ENCODE data around the gene SMG9. TPM values are rescaled to one million over a fixed set of nuclear protein-coding genes. Genes with fewer than 3 reads are reported as not detected.
A peak's percentile ranks its signal among the peaks of the same experiment; 100 is the strongest.

SMG9 gene
- total and polyA plus RNA-seq, 9 donors, result 20.6 to 47.6 (median 36.9) TPM

GRCh38 chr19:43715776-43716175, 39.0 kb downstream of the SMG9 start, which contains the start of gene IRGC:
TSS of gene IRGC (plus strand) at chr19:43716076. CDS start at chr19:43718559, 2,483 bp downstream.
- WGBS (ENCODE audit: insufficient coverage), result 63% methylated on average over 4 of the region's 4 CpGs
- no peaks in the 10 kb centered on the region for H3K9me3 ChIP-seq (replicated peaks; ENCODE audit: control insufficient read depth, low read depth, low read length)
- no peaks in the 10 kb centered on the region for H3K27me3 ChIP-seq (ENCODE audit: control insufficient read depth, insufficient read depth, low read length)
- DNase-seq, result no peak
- H3K4me1 ChIP-seq (ENCODE audit: control insufficient read depth, insufficient read depth, low read length), result no peaks in the 10 kb centered on the region
- no peaks in the 10 kb centered on the region for H3K36me3 ChIP-seq (ENCODE audit: control insufficient read depth, insufficient read depth, low read length)
- no peak within 1 kb of the TSS for H3K4me3 ChIP-seq (ENCODE audit: low read length)
- no peak within 1 kb of the TSS for H3K27ac ChIP-seq (ENCODE audit: low read length)

- Histone ChIP-seq H3K36me3 (ENCODE audit: control insufficient read depth, insufficient read depth, low read length) (no peaks in the 10 kb centered on the region), H3K4me3 (ENCODE audit: low read length) (no peak overlapping the region), H3K27me3 (ENCODE audit: control insufficient read depth, insufficient read depth, low read length) (no peaks in the 10 kb centered on the region), H3K9me3 (replicated peaks; ENCODE audit: control insufficient read depth, low read depth, low read length) (peaks cover 7% of the 10 kb centered on the region), H3K4me1 (ENCODE audit: control insufficient read depth, insufficient read depth, low read length) (no peaks in the 10 kb centered on the region), H3K27ac (ENCODE audit: low read length) (no peak overlapping the region)
- WGBS (ENCODE audit: insufficient coverage), result 83% methylated on average over 2 of the region's 3 CpGs
- no peak for DNase-seq
Measured at GRCh38 chr19:43713208-43713607, 41.6 kb downstream of the SMG9 start.

- no peak overlapping the region for H3K27ac ChIP-seq (ENCODE audit: low read length)
Measured at GRCh38 chr19:43711751-43712355, 42.9 kb downstream of the SMG9 start.

GRCh38 chr19:43708716-43709115, 46.0 kb downstream of the SMG9 start:
- peaks cover 7% of the 10 kb centered on the region for H3K9me3 ChIP-seq (replicated peaks; ENCODE audit: control insufficient read depth, low read depth, low read length)
- H3K27me3 ChIP-seq (ENCODE audit: control insufficient read depth, insufficient read depth, low read length), result no peaks in the 10 kb centered on the region
- H3K27ac ChIP-seq (ENCODE audit: low read length), result no peak overlapping the region
- 83% methylated on average over 1 of the region's 2 CpGs for WGBS (ENCODE audit: insufficient coverage)
- no peak for DNase-seq
- H3K4me3 ChIP-seq (ENCODE audit: low read length), result no peak overlapping the region
- H3K4me1 ChIP-seq (ENCODE audit: control insufficient read depth, insufficient read depth, low read length), result no peaks in the 10 kb centered on the region
- no peaks in the 10 kb centered on the region for H3K36me3 ChIP-seq (ENCODE audit: control insufficient read depth, insufficient read depth, low read length)

More at GRCh38 chr19:43711751-43712355, 42.9 kb downstream of the SMG9 start:
- 83% methylated on average over 4 of the region's 12 CpGs for WGBS (ENCODE audit: insufficient coverage)
- H3K27me3 ChIP-seq (ENCODE audit: control insufficient read depth, insufficient read depth, low read length), result no peaks in the 10 kb centered on the region
- no peak for DNase-seq
- H3K36me3 ChIP-seq (ENCODE audit: control insufficient read depth, insufficient read depth, low read length), result no peaks in the 10 kb centered on the region
- H3K4me1 ChIP-seq (ENCODE audit: control insufficient read depth, insufficient read depth, low read length), result no peaks in the 10 kb centered on the region
- H3K9me3 ChIP-seq (replicated peaks; ENCODE audit: control insufficient read depth, low read depth, low read length), result peaks cover 7% of the 10 kb centered on the region
- no peak overlapping the region for H3K4me3 ChIP-seq (ENCODE audit: low read length)

DNA sequence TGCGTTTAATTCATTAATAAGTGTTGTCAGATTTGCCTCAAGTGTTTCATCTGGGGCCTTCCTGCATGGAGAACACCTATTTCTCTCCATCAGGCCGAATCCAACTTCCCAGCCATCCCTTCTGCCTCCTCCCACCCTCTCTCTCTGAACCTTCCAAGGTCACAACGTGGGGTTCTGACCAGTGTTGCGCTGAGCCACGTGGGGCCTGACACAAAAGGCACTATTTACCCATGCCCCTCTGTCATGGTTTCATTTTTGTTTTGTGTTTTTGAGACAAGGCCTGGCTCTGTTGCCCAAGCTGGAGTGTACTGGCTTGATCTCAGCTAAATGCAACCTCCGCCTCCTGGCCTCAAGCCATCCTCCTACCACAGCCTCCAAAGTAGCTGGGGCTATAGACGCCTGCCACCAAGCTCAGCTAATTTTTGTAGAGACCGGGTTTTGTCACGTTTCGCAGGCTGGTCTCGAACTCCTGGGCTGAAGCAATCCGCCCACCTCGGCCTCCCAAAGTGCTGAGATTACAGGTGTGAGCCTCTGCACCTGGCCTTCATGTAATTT, 47.5 kb downstream of the SMG9 start:
- Histone ChIP-seq H3K4me1 (ENCODE audit: control insufficient read depth, insufficient read depth, low read length) (no peaks in the 10 kb centered on the region), H3K36me3 (ENCODE audit: control insufficient read depth, insufficient read depth, low read length) (no peaks in the 10 kb centered on the region), H3K4me3 (ENCODE audit: low read length) (no peak overlapping the region), H3K27me3 (ENCODE audit: control insufficient read depth, insufficient read depth, low read length) (no peaks in the 10 kb centered on the region), H3K27ac (ENCODE audit: low read length) (no peak overlapping the region), H3K9me3 (replicated peaks; ENCODE audit: control insufficient read depth, low read depth, low read length) (peaks cover 7% of the 10 kb centered on the region)
- no peak for DNase-seq
- WGBS (ENCODE audit: insufficient coverage), result 86% methylated on average over 10 of the region's 13 CpGs

GRCh38 chr19:43705729-43706128, 49.0 kb downstream of the SMG9 start:
- H3K4me1 ChIP-seq (ENCODE audit: control insufficient read depth, insufficient read depth, low read length), result no peaks in the 10 kb centered on the region
- H3K27ac ChIP-seq (ENCODE audit: low read length), result no peak overlapping the region
- H3K9me3 ChIP-seq (replicated peaks; ENCODE audit: control insufficient read depth, low read depth, low read length), result peaks cover 7% of the 10 kb centered on the region
- H3K36me3 ChIP-seq (ENCODE audit: control insufficient read depth, insufficient read depth, low read length), result no peaks in the 10 kb centered on the region
- DNase-seq, result no peak
- H3K27me3 ChIP-seq (ENCODE audit: control insufficient read depth, insufficient read depth, low read length), result no peaks in the 10 kb centered on the region
- WGBS (ENCODE audit: insufficient coverage), result no CpG with 5 or more reads among the region's 6 CpGs
- no peak overlapping the region for H3K4me3 ChIP-seq (ENCODE audit: low read length)

GRCh38 chr19:43704002-43704705, 50.6 kb downstream of the SMG9 start:
- Histone ChIP-seq H3K27me3 (ENCODE audit: control insufficient read depth, insufficient read depth, low read length) (peaks cover 2% of the 10 kb centered on the region), H3K9me3 (replicated peaks; ENCODE audit: control insufficient read depth, low read depth, low read length) (peaks cover 7% of the 10 kb centered on the region), H3K4me1 (ENCODE audit: control insufficient read depth, insufficient read depth, low read length) (peaks cover 14% of the 10 kb centered on the region), H3K27ac (ENCODE audit: low read length) (no peak overlapping the region), H3K4me3 (ENCODE audit: low read length) (no peak overlapping the region), H3K36me3 (ENCODE audit: control insufficient read depth, insufficient read depth, low read length) (no peaks in the 10 kb centered on the region)
- 59% methylated on average over 4 of the region's 7 CpGs for WGBS (ENCODE audit: insufficient coverage)
- no peak for DNase-seq

DNA sequence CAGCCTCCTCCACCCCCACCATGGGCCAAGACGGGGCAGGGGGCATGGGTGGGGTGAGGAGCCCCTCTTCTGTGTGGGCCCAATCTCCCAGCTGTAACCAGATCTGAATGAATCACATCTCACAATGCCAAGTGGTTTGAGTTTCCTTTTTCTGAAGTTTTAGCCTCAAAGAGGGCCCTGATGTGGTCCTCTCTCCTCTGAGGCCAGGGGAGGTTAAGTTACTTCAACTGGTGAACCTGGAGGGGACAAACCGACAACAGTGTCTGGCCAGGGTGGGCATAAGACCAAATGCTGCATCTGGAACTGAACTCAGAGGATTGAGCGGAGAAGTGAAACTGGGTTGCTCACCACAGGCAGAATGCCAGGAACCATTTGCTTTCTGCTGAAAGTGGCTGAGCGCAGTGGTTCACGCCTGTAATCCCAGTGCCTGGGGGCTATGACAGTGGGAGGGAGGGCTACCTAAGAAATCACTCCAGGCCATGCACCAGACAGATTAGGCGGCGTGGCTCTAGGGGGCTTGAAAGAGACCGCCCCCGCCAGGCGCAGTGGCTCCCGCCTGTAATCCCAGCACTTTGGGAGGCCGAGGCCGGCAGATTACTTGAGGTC, 54.3 kb downstream of the SMG9 start:
- H3K36me3 ChIP-seq (ENCODE audit: control insufficient read depth, insufficient read depth, low read length), result no peaks in the 10 kb centered on the region
- peaks cover 13% of the 10 kb centered on the region for H3K27me3 ChIP-seq (ENCODE audit: control insufficient read depth, insufficient read depth, low read length)
- no peaks in the 10 kb centered on the region for H3K9me3 ChIP-seq (replicated peaks; ENCODE audit: control insufficient read depth, low read depth, low read length)
- H3K27ac ChIP-seq (ENCODE audit: low read length), result peak overlapping the region; percentile 83
- DNase-seq, result peak; percentile 88
- H3K4me3 ChIP-seq (ENCODE audit: low read length), result no peak overlapping the region
- H3K4me1 ChIP-seq (ENCODE audit: control insufficient read depth, insufficient read depth, low read length), result peaks cover 14% of the 10 kb centered on the region
- 34% methylated on average over 12 of the region's 13 CpGs for WGBS (ENCODE audit: insufficient coverage)

GRCh38 chr19:43699506-43700394, 55.0 kb downstream of the SMG9 start:
- Histone ChIP-seq H3K4me3 (ENCODE audit: low read length) (peak overlapping the region; percentile 22), H3K4me1 (ENCODE audit: control insufficient read depth, insufficient read depth, low read length) (peaks cover 14% of the 10 kb centered on the region), H3K27ac (ENCODE audit: low read length) (peak overlapping the region; percentile 83), H3K27me3 (ENCODE audit: control insufficient read depth, insufficient read depth, low read length) (peaks cover 13% of the 10 kb centered on the region), H3K9me3 (replicated peaks; ENCODE audit: control insufficient read depth, low read depth, low read length) (no peaks in the 10 kb centered on the region), H3K36me3 (ENCODE audit: control insufficient read depth, insufficient read depth, low read length) (no peaks in the 10 kb centered on the region)
- DNase-seq, result peak; percentile 63
- 8% methylated on average over 44 of the region's 46 CpGs for WGBS (ENCODE audit: insufficient coverage)
